GM23248 (cell line): Measurements from ENCODE around the gene DNAJB7.

Experiments used
- EZH2 ChIP-seq: fragments of 200-600 bp; sonication (generic); IDR thresholded peaks from 2 replicates; pipeline ENCODE4 v1.6.1; 2018; ENCODE audit warnings: antibody characterized with exemption, mild to moderate bottlenecking; ENCODE audit not compliant: insufficient read depth, poor library complexity, severe bottlenecking
- EZH2phosphoT487 ChIP-seq: fragments of 200-600 bp; sonication (generic); IDR thresholded peaks from 2 replicates; pipeline ENCODE4 v1.6.1; 2018; ENCODE audit warnings: antibody characterized with exemption, moderate library complexity, mild to moderate bottlenecking, low read depth; ENCODE audit not compliant: insufficient read depth

DNA sequence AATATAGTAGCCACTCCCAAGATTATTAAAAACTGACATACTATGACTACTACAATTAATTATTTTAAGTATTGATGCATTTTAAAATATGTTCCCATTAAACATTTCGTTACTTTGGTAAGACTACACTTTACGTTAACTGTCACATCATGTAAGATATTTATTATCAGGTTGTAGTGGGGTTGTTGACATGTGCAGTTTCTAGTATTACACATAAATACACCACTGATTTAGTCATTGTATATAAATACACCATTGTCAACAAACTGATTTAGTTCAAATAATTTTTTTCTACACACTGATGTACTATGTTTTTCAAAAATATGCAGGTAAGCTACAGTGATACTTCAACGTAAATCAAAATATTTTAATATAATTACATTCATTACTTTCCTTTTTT is 17.0 kb downstream of the DNAJB7 start:
- no peak for TF ChIP-seq EZH2
- no peak for TF ChIP-seq EZH2phosphoT487
